Astrocyte (in vitro differentiated cells and primary cell): ENCODE data around the gene ARHGAP6.

Experiments
- EZH2 ChIP-seq: IDR thresholded peaks from 2 replicates; pipeline ENCODE4 v1.6.1; 2012; ENCODE audit warnings: mild to moderate bottlenecking, low read length, inconsistent platforms; ENCODE audit not compliant: insufficient read depth
- TF ChIP-seq, protein P1 (sequence below): IDR thresholded peaks from 2 replicates; pipeline ENCODE4 v1.5.1; 2011; ENCODE audit warnings: low read depth, mild to moderate bottlenecking, inconsistent platforms, low read length, moderate library complexity; ENCODE audit not compliant: insufficient read depth

DNA sequence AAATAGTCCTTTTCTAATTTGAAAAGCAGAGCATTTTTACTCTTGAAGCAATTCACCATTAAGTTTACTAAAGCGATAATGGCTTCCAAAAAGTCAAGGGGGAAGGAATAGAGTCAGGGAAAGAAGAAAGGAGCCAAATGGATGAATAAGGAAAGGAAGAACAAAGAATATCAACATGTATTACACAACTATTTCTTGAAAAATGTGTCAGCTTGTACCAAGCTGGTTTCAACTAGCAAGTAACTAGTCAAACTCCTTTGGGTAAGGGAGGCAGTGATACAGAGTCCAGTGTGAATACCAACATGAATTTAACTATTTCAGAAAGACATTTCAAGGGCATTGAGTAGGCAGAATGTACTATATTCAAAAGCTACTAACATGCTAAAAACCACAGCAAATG, 112.1 kb downstream of the ARHGAP6 start:
- TF ChIP-seq, protein P1, sequence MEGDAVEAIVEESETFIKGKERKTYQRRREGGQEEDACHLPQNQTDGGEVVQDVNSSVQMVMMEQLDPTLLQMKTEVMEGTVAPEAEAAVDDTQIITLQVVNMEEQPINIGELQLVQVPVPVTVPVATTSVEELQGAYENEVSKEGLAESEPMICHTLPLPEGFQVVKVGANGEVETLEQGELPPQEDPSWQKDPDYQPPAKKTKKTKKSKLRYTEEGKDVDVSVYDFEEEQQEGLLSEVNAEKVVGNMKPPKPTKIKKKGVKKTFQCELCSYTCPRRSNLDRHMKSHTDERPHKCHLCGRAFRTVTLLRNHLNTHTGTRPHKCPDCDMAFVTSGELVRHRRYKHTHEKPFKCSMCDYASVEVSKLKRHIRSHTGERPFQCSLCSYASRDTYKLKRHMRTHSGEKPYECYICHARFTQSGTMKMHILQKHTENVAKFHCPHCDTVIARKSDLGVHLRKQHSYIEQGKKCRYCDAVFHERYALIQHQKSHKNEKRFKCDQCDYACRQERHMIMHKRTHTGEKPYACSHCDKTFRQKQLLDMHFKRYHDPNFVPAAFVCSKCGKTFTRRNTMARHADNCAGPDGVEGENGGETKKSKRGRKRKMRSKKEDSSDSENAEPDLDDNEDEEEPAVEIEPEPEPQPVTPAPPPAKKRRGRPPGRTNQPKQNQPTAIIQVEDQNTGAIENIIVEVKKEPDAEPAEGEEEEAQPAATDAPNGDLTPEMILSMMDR = no peak
- TF ChIP-seq EZH2 = no peak
